ENCODE data around the gene OLFML1. TPM values are rescaled to one million over a fixed set of nuclear protein-coding genes. Genes with fewer than 3 reads are reported as not detected.

Gene OLFML1
- total RNA-seq, result not detected

DNA sequence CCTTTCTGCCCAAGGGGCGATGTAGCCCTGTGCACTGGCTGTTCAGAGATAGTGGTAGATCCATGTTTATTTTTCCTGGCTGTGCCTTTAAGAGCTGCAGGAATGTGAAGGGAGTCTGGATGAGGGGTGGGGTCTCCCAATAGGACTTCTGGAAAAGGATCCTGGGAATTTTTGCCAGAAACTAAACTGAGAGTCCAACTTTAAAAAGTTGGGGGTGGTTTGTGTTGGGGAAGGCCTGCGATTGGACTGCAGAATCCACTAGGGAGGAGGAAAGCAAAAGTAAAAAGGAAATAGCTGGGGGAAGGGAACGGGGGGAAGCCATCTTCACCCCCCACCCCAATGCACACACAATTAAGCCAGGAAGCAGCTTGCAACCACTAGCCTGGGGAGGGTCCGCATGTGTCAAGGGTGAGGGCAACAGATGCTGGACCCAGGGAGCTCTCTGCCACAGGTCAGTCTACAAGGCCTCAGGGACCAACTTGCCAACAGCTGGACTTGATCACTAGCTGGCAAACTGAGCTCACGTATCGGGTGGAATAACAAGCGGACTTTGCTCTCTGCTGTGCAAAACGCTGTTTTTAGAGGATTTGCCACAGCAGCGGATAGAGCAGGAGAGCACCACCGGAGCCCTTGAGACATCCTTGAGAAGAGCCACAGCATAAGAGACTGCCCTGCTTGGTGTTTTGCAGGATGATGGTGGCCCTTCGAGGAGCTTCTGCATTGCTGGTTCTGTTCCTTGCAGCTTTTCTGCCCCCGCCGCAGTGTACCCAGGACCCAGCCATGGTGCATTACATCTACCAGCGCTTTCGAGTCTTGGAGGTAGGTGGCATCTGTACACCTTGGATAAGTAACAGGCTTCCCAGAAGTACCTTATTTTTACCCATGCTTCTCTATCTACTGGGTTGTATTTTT is at the start of gene OLFML1:
OLFML1 (plus strand) TSS at position 321 of the 912 bp plus-strand sequence; CDS start at position 691, 370 bp downstream.
- H3K36me3 Mint-ChIP-seq, result no peaks in the 10 kb centered on the region
- no peak within 1 kb of the TSS for H3K4me3 Mint-ChIP-seq
- H3K27me3 Mint-ChIP-seq, result no peaks in the 10 kb centered on the region
- H3K4me1 Mint-ChIP-seq, result no peaks in the 10 kb centered on the region
- H3K9me3 Mint-ChIP-seq, result no peaks in the 10 kb centered on the region
- DNase-seq, result no peak
- no peak within 1 kb of the TSS for H3K27ac Mint-ChIP-seq

DNA sequence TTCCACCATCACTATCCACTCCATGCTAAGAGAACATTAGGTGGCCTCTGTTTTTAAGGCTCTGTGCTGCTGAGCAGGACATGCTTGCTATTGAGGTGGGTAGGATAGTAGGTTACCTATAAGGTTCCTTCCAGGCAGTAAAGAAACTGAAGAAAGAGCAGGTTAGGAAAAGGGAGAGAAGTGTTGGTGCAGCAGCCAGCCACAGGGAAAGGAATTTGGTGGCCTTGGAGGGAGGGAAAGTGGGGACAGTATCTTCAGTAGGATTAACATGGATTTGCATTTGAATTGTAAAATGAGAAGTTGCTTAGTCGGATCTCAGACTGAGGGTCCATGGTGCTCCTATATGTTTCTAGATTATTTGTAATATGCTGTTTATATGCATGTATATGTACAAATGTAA is 49.2 kb upstream of the OLFML1 start:
- H3K36me3 Mint-ChIP-seq, result no peaks in the 10 kb centered on the region
- no peak overlapping the region for H3K27ac Mint-ChIP-seq
- DNase-seq, result no peak
- H3K4me3 Mint-ChIP-seq, result no peak overlapping the region
- H3K27me3 Mint-ChIP-seq, result no peaks in the 10 kb centered on the region
- H3K9me3 Mint-ChIP-seq, result no peaks in the 10 kb centered on the region
- peaks cover 13% of the 10 kb centered on the region for H3K4me1 Mint-ChIP-seq

DNA sequence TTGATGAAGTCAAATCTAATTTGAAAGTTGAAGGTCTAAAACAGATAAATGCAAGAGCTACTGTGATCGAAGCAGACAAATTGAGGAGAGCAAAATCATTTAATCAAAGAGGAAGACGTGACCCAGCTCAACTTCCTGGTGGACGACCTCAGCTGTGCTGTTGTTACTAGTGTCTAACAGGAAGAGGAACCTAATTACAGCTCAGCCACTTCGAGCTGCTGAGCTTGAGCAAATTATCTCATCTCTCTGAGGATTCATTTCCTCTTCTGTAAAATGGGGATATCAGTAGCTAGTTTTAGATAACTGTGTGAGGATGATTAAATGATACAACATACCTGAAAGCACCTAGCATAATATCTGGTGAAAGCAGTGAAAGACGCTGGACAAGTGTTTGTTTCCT is 48.6 kb upstream of the OLFML1 start:
- no peaks in the 10 kb centered on the region for H3K27me3 Mint-ChIP-seq
- H3K9me3 Mint-ChIP-seq, result no peaks in the 10 kb centered on the region
- no peak for DNase-seq
- H3K27ac Mint-ChIP-seq, result peak overlapping the region; percentile 69
- H3K36me3 Mint-ChIP-seq, result no peaks in the 10 kb centered on the region
- no peak overlapping the region for H3K4me3 Mint-ChIP-seq
- peaks cover 13% of the 10 kb centered on the region for H3K4me1 Mint-ChIP-seq

DNA sequence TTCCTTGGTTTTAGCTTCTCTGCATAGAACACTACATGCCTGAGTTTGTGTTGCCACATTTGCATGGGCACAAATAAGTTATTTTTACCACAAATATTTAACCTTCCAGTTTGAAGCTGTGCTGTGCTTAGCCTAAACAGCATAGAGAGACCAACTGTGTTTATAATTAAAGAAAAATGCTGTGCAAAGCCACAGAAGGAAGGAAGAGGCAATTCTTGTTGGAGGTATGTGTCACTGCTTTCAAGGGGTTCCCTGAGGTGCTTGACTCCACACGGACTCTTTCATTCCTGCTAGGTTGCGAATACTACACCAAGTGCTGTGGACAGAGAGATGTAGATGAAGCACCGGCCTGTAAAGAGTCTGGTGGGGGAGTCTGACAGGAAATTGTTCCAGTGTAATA is 47.6 kb upstream of the OLFML1 start:
- no peak overlapping the region for H3K4me3 Mint-ChIP-seq
- H3K36me3 Mint-ChIP-seq, result no peaks in the 10 kb centered on the region
- H3K27me3 Mint-ChIP-seq, result no peaks in the 10 kb centered on the region
- no peaks in the 10 kb centered on the region for H3K9me3 Mint-ChIP-seq
- no peak overlapping the region for H3K27ac Mint-ChIP-seq
- H3K4me1 Mint-ChIP-seq, result peaks cover 13% of the 10 kb centered on the region
- no peak for DNase-seq

DNA sequence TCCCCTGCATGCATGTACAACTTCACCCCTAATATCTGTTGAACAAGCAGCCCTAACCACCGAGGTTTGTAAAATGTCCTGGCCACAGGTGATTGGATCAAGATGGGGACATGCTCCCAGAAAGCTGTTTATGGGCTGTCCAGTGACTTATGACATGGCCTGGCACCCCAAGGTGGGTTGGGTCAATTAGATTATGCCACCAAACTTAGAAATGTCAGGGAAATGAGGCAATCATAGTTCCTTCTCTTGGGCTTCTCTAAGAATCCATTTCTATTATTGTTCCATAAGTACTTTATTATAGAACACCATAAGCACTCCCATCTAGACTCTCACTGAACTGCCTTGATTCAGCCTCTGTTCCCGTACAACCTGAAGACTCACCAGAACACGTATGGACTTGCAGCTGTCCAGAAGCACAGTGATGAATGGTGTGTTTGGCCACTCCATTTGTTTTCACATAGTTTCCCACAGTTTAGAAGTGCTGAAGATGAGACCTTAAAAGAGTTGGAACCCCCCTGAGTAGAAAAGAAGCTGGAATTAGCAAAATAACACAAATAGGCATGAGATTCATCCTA is 45.5 kb upstream of the OLFML1 start:
- no peak for DNase-seq
- no peaks in the 10 kb centered on the region for H3K27me3 Mint-ChIP-seq
- H3K36me3 Mint-ChIP-seq, result no peaks in the 10 kb centered on the region
- H3K4me3 Mint-ChIP-seq, result no peak overlapping the region
- H3K27ac Mint-ChIP-seq, result no peak overlapping the region
- peaks cover 13% of the 10 kb centered on the region for H3K4me1 Mint-ChIP-seq
- H3K9me3 Mint-ChIP-seq, result no peaks in the 10 kb centered on the region

GRCh38 chr11:7442588-7443215 is 42.6 kb upstream of the OLFML1 start:
- H3K9me3 Mint-ChIP-seq, result no peaks in the 10 kb centered on the region
- H3K36me3 Mint-ChIP-seq, result no peaks in the 10 kb centered on the region
- peak; percentile 64 for DNase-seq
- no peaks in the 10 kb centered on the region for H3K4me1 Mint-ChIP-seq
- H3K4me3 Mint-ChIP-seq, result no peak overlapping the region
- no peaks in the 10 kb centered on the region for H3K27me3 Mint-ChIP-seq
- no peak overlapping the region for H3K27ac Mint-ChIP-seq

DNA sequence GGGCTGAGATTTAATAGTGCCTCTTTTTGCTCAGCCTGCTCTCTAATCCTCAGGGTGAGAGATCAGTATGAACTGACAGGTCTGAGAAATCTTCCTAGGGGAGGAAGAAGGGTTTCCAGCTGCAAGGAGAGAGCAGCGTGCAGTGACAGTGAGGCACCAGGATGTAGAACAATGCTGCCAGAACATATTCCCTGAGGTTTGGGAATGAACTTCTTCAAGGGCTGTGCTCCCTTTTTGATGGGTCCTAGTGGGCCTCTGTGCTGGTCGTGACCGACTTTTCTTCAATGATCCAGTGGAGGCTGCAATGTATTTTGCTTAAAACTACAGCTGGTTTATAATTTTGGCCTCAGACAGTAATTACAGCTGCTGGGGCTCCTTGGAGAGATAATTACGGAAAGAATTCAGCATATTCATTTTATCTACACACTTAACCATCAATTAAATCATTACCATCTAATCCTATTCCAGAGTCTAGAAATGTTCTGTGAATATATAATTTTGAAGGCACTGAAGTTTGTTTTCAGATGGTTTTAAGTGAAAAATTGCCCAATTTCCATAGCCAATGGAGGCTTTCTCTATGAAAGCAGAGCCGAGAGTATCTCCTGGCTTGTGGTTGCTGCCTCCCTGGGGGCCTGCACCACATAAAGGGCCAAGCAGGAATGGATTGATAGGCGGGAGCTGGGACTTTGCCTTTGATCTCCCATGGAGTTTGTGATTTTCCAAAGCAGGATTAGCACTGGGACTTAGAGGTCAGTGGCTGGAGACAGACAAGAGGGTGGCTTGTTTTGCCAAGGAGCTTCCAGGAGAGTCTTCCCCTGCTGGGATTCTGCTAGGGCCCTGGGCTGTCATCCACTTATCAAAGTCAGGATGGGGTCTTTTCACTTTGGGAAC is 41.0 kb upstream of the OLFML1 start:
- H3K4me3 Mint-ChIP-seq, result no peak overlapping the region
- H3K36me3 Mint-ChIP-seq, result no peaks in the 10 kb centered on the region
- H3K9me3 Mint-ChIP-seq, result no peaks in the 10 kb centered on the region
- no peak for DNase-seq
- no peak overlapping the region for H3K27ac Mint-ChIP-seq
- no peaks in the 10 kb centered on the region for H3K4me1 Mint-ChIP-seq
- H3K27me3 Mint-ChIP-seq, result no peaks in the 10 kb centered on the region

DNA sequence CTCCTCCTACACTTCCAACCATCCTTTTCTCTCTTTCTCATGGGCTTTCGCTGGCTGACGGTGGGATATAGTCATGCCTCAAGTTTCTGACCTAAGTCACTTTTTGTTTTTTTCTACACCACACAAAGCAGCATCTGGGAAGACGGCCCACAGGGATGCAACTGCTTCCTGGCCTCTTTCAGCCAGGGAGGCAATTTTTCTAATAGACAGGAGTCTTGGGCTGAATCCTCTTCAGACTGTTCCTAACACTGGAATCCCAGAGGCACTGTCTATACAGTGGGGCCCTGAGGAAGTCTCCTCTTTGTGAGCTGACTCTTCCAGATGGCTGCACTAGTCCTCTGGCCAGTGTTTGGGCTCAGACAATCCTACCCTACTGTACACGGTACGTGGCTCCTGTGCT is 39.7 kb upstream of the OLFML1 start:
- H3K36me3 Mint-ChIP-seq, result no peaks in the 10 kb centered on the region
- DNase-seq, result no peak
- H3K27ac Mint-ChIP-seq, result no peak overlapping the region
- no peaks in the 10 kb centered on the region for H3K4me1 Mint-ChIP-seq
- H3K27me3 Mint-ChIP-seq, result no peaks in the 10 kb centered on the region
- H3K4me3 Mint-ChIP-seq, result no peak overlapping the region
- no peaks in the 10 kb centered on the region for H3K9me3 Mint-ChIP-seq

DNA sequence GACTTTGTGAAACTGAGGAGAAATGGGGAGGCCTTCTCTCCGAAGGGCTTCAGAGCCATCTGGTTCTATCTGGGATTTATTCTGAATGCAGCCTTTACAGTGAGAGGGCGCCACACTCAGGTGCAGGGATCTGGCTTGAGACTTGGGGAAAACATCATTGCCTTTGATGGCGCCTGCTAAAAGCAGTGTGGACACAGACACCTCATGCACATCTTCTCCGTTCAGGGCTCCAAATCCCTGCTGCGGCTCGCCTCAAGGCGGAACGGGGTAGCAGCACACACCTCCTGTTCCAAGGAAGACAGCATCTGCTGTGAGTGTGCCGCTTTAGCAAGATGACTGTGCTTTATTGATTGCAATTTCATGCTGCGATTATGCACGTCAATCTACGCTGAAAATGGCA is 37.1 kb upstream of the OLFML1 start:
- Mint-ChIP-seq H3K4me3 (no peak overlapping the region), H3K9me3 (no peaks in the 10 kb centered on the region), H3K36me3 (no peaks in the 10 kb centered on the region), H3K27ac (no peak overlapping the region), H3K4me1 (no peaks in the 10 kb centered on the region), H3K27me3 (no peaks in the 10 kb centered on the region)
- no peak for DNase-seq

DNA sequence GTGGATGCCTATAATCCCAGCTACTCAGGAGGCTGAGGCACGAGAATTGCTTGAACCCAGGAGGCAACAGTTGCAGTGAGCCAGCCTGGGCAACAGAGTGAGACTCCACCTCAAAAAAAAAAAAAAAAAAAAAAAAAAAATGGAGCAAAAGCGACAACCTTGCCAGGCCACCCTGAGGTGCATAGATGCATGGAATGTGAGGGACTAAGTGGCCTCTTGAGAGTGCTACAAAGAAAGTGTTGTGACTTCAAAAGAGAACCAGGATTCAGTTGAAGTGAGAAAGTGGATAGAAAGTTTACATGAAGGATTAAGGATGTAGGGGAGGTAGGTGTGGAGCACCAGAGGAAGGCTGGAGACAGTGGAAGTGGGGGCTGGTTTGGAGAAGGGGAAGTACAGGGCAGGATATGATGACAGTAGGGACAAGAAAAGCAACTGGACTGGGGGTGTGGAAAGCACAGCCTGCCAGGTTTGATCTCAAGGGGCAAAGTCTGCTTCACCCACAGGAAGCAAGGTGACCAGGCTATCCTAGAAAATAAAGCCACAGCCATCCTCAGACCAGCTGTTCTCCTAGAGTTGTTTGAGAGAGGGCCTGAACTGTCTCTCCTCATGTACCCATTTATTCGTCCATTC is 36.0 kb upstream of the OLFML1 start:
- Mint-ChIP-seq H3K27me3 (no peaks in the 10 kb centered on the region), H3K27ac (no peak overlapping the region), H3K4me1 (no peaks in the 10 kb centered on the region), H3K36me3 (no peaks in the 10 kb centered on the region), H3K4me3 (no peak overlapping the region), H3K9me3 (no peaks in the 10 kb centered on the region)
- DNase-seq, result no peak

DNA sequence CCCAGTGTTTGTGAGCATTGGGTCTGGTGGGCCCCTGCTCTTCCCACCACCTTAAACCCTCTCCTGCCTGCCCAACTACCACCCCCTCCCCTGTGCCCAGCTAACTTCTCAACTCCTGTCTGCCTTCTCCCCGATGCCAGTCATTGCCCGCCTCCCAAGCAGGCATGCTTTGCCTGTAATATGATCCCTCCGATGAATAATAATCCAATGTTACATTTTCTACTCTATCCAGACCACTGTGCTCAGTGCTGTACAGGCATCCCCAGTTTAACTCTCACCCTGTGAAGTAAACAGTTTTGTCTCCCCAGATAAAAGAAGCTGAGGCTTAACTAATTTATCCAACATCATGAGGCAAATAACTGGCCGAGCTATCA is 35.5 kb upstream of the OLFML1 start:
- no peaks in the 10 kb centered on the region for H3K27me3 Mint-ChIP-seq
- no peaks in the 10 kb centered on the region for H3K36me3 Mint-ChIP-seq
- H3K4me3 Mint-ChIP-seq, result no peak overlapping the region
- H3K27ac Mint-ChIP-seq, result no peak overlapping the region
- H3K4me1 Mint-ChIP-seq, result no peaks in the 10 kb centered on the region
- DNase-seq, result no peak
- no peaks in the 10 kb centered on the region for H3K9me3 Mint-ChIP-seq

DNA sequence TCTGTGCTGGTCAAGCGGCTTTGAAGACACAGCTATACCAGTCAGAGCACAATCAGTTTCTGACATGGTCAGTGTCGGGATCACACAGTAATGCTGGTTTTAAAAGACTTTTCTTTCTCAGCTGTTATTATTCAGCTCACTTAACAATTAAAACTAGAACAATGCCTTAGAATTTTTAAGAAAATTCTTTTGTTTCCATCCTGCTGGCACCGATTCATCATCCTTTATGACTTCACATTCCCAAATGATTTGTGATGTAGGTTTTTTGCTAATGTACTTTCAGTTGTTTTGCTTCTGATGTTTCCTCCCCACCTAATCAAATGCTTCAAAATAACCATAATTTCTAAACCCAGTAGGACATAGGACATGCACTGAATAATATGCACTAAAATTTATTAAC is 34.5 kb upstream of the OLFML1 start:
- no peak for DNase-seq
- Mint-ChIP-seq H3K36me3 (no peaks in the 10 kb centered on the region), H3K9me3 (no peaks in the 10 kb centered on the region), H3K4me1 (no peaks in the 10 kb centered on the region), H3K27ac (no peak overlapping the region), H3K4me3 (no peak overlapping the region), H3K27me3 (no peaks in the 10 kb centered on the region)

DNA sequence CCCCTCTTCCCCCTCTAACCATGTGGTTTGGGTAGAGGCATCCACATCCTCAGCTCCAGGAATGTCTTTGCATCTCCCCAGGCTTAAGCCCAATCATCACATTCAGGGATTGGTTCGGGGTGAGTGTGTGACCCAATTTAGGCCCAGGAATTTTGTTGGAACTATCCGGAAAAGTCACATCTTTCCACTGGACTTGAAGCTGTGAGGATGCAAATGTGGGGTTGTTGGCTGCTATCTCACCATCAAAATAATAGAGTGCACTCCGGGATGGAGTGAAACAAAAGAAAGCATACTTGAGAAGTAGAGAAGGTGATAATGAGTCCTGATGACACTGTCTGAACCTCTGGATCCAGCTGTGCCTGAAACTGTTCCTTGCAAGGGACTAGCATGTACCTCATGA is 33.8 kb upstream of the OLFML1 start:
- H3K27me3 Mint-ChIP-seq, result no peaks in the 10 kb centered on the region
- no peaks in the 10 kb centered on the region for H3K9me3 Mint-ChIP-seq
- no peak for DNase-seq
- no peaks in the 10 kb centered on the region for H3K36me3 Mint-ChIP-seq
- H3K4me3 Mint-ChIP-seq, result no peak overlapping the region
- H3K4me1 Mint-ChIP-seq, result no peaks in the 10 kb centered on the region
- no peak overlapping the region for H3K27ac Mint-ChIP-seq

DNA sequence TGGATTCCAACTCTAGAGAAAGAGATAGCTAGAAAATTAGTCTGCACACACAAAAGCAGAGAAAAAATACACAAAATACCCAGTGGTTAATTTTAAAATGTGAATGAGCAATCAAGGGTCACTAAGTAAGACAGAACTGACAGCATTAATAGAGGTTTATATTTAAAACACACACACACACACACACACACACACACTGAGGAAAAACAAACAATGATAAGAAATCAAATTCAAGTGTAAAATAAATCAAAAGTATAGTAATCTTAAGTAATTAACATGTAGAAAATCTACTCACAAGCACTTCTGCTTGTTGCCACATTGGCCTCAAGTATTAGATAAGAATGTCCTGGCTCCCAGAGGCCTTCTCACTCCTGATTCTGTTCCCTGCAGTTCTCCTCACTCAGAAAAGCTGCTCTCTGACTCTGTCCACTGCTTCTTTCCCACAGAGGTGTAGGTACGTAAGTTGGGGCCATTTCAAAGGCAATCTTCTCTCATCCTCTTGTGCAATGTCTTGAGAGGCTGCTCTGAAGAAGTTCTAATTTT is 33.3 kb upstream of the OLFML1 start:
- H3K9me3 Mint-ChIP-seq, result no peaks in the 10 kb centered on the region
- no peak overlapping the region for H3K4me3 Mint-ChIP-seq
- no peak for DNase-seq
- no peaks in the 10 kb centered on the region for H3K4me1 Mint-ChIP-seq
- H3K27me3 Mint-ChIP-seq, result no peaks in the 10 kb centered on the region
- no peak overlapping the region for H3K27ac Mint-ChIP-seq
- H3K36me3 Mint-ChIP-seq, result no peaks in the 10 kb centered on the region
